Breast epithelium (tissue), 3 donors: ENCODE data around the gene GYG1.

Source experiments
- POLR2A ChIP-seq: fragments of 450-650 bp; IDR thresholded peaks from one replicate; pipeline ENCODE4 v1.6.1; 2016; ENCODE audit warnings: antibody characterized with exemption, mild to moderate bottlenecking, moderate library complexity
- TF ChIP-seq, protein P1 (sequence below), 3 donors: fragments of 450-650 bp; IDR thresholded peaks; one replicate each; pipeline ENCODE4 v1.5.1; 2016 to 2017; ENCODE audit warnings: antibody characterized with exemption in 3 of 3, mild to moderate bottlenecking in 3 of 3, moderate library complexity in 3 of 3

- TF ChIP-seq, protein P1, sequence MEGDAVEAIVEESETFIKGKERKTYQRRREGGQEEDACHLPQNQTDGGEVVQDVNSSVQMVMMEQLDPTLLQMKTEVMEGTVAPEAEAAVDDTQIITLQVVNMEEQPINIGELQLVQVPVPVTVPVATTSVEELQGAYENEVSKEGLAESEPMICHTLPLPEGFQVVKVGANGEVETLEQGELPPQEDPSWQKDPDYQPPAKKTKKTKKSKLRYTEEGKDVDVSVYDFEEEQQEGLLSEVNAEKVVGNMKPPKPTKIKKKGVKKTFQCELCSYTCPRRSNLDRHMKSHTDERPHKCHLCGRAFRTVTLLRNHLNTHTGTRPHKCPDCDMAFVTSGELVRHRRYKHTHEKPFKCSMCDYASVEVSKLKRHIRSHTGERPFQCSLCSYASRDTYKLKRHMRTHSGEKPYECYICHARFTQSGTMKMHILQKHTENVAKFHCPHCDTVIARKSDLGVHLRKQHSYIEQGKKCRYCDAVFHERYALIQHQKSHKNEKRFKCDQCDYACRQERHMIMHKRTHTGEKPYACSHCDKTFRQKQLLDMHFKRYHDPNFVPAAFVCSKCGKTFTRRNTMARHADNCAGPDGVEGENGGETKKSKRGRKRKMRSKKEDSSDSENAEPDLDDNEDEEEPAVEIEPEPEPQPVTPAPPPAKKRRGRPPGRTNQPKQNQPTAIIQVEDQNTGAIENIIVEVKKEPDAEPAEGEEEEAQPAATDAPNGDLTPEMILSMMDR (IDR thresholded peaks at IDR 0.05), result no peak
- no peak for TF ChIP-seq POLR2A
Observed at GRCh38 chr3:149009732-149010131, 18.4 kb downstream of the GYG1 start.
